B cell (primary cell): ENCODE measurements around the gene GATA5. TPM values are rescaled to one million over a fixed set of nuclear protein-coding genes. Genes with fewer than 3 reads are reported as not detected.

Source experiments
- ATAC-seq: fragments of 200-7000 bp; cut with Tn5 transposase; one replicate; pipeline ENCODE4 v1.10.0; 2021; ENCODE audit warnings: low read depth, mild to moderate bottlenecking, moderate number of reproducible peaks, moderate library complexity
- CTCF ChIA-PET: fragments of 350-600 bp; sonication (Branson Sonifier 250); formaldehyde crosslinking; loops from one replicate; lab custom pipeline; 2021; ENCODE audit warnings: antibody characterized with exemption, inconsistent platforms; lab: Charles Lee
- POLR2A ChIA-PET: fragments of 350-600 bp; sonication (Branson Sonifier 250); formaldehyde crosslinking; loops from one replicate; lab custom pipeline; 2021; ENCODE audit warnings: antibody characterized with exemption; lab: Charles Lee
- DNase-seq: peaks from one replicate; pipeline ENCODE4 v3.0.0; 2013
- H2AFZ ChIP-seq: 2 replicates; pipeline ENCODE4 v1.6.1; 2012; ENCODE audit warnings: mild to moderate bottlenecking, low read depth, low read length; ENCODE audit not compliant: insufficient read depth, poor library complexity, severe bottlenecking
- H3K27ac ChIP-seq, 2 donors: 1 replicate in 1 of 2; 2 replicates in 1 of 2; pipeline ENCODE4 v1.5.1; 2012 to 2013; ENCODE audit warnings: low read length in 2 of 2, mild to moderate bottlenecking in 2 of 2, moderate library complexity in 1 of 2
- H3K27me3 ChIP-seq, 4 experiments: fragments of 200-600 bp in 1 of 4; sonication (generic) in 1 of 4; replicated peaks in 1 of 4; 1 replicate in 2 of 4; 2 replicates in 2 of 4; pipeline versions ENCODE4 v1.6.1 to v1.7.0; 2013 to 2016; ENCODE audit warnings: low read length in 3 of 4, mild to moderate bottlenecking in 2 of 4, mixed read lengths in 1 of 4, moderate library complexity in 1 of 4; ENCODE audit not compliant: insufficient read depth in 4 of 4, control insufficient read depth in 3 of 4; ENCODE audit errors: control extremely low read depth in 1 of 4
- H3K36me3 ChIP-seq, 2 experiments: replicated peaks in 1 of 2; 1 replicate in 1 of 2; 2 replicates in 1 of 2; pipeline versions ENCODE4 v1.6.1 to v1.7.1; 2013; ENCODE audit warnings: low read length in 1 of 2; ENCODE audit not compliant: insufficient read depth in 2 of 2, control insufficient read depth in 1 of 2; ENCODE audit errors: control extremely low read depth in 1 of 2, extremely low read depth in 1 of 2
- H3K4me1 ChIP-seq, 2 donors: fragments of 200-600 bp in 1 of 2; sonication (generic) in 1 of 2; 1 replicate in 1 of 2; 2 replicates in 1 of 2; pipeline versions ENCODE4 v1.5.1 to v1.6.1; 2013 to 2017; ENCODE audit warnings: low read length in 2 of 2; ENCODE audit not compliant: control insufficient read depth in 2 of 2, insufficient read depth in 2 of 2
- H3K4me2 ChIP-seq: replicated peaks from 2 replicates; pipeline ENCODE3; 2012; ENCODE audit warnings: mild to moderate bottlenecking, low read depth, low read length; ENCODE audit not compliant: poor library complexity, severe bottlenecking
- H3K4me3 ChIP-seq, 5 experiments: fragments of 200-600 bp in 1 of 5; sonication (generic) in 1 of 5; 1 replicate in 3 of 5; 2 replicates in 2 of 5; pipeline versions ENCODE4 v1.5.1 to v1.7.0; 2011 to 2016; ENCODE audit warnings: low read length in 4 of 5, mild to moderate bottlenecking in 4 of 5, low read depth in 2 of 5, control low read depth in 1 of 5, moderate library complexity in 1 of 5; ENCODE audit not compliant: insufficient read depth in 1 of 5; ENCODE audit errors: control extremely low read depth in 1 of 5, extremely low read depth in 1 of 5
- H3K79me2 ChIP-seq: fragments of 200-600 bp; sonication (generic); one replicate; pipeline ENCODE4 v1.6.0; 2016; ENCODE audit warnings: low read length; ENCODE audit not compliant: control insufficient read depth, insufficient read depth
- H3K9ac ChIP-seq: fragments of 200-600 bp; sonication (generic); 2 replicates; pipeline ENCODE4 v1.6.1; 2017; ENCODE audit warnings: mild to moderate bottlenecking, low read length, moderate library complexity
- H3K9me3 ChIP-seq, 3 donors: one replicate each; pipeline versions ENCODE4 v1.6.1 to v1.7.1; 2013; ENCODE audit warnings: low read length in 2 of 3; ENCODE audit not compliant: control insufficient read depth in 2 of 3, insufficient read depth in 1 of 3; ENCODE audit errors: control extremely low read depth in 1 of 3
- H4K20me1 ChIP-seq: 2 replicates; pipeline ENCODE4 v1.6.0; 2012; ENCODE audit warnings: mild to moderate bottlenecking, low read length; ENCODE audit not compliant: insufficient read depth, control insufficient read depth, poor library complexity, severe bottlenecking
- H3K27ac Mint-ChIP-seq: one replicate; pipeline ENCODE4 v1.8.0; 2021; ENCODE audit warnings: mixed read lengths
- H3K27me3 Mint-ChIP-seq: one replicate; pipeline ENCODE4 v1.8.0; 2021; ENCODE audit warnings: mixed read lengths
- H3K4me1 Mint-ChIP-seq: one replicate; pipeline ENCODE4 v1.8.0; 2021; ENCODE audit warnings: mixed read lengths
- H3K4me3 Mint-ChIP-seq: one replicate; pipeline ENCODE4 v1.8.0; 2021; ENCODE audit warnings: mixed read lengths
- H3K9me3 Mint-ChIP-seq: one replicate; pipeline ENCODE4 v1.8.0; 2022; ENCODE audit warnings: mixed read lengths; ENCODE audit not compliant: insufficient read depth
- EZH2 ChIP-seq: IDR thresholded peaks from 2 replicates; pipeline ENCODE4 v1.6.1; 2012; ENCODE audit warnings: borderline replicate concordance, low read depth, mild to moderate bottlenecking, moderate library complexity, low read length; ENCODE audit not compliant: insufficient read depth, poor library complexity, severe bottlenecking
- WGBS: methylation state at CpG from one replicate; pipeline ENCODE4 v1.1.5; 2013; ENCODE audit warnings: missing lambda C conversion rate; ENCODE audit not compliant: insufficient coverage; 5-methylcytosine and 5-hydroxymethylcytosine counted together
- intact Hi-C: fragments of 100-400 bp; cut with micrococcal nuclease; formaldehyde crosslinking; loops from one replicate; pipeline ENCODE4 v1.10.0; 2022
- polyA plus RNA-seq: library from polyadenylated mRNA; depleted of rRNA; stranded (reverse); fragments of >200 nt; gene quantifications from 2 replicates; pipeline ENCODE4 v1.2.3, GENCODE V29; 2012
- total RNA-seq, 2 donors: library from RNA; stranded (reverse); fragments of 120-200 nt in 1 of 2; gene quantifications; 1 replicate in 1 of 2; 2 replicates in 1 of 2; pipeline versions ENCODE4 v1.2.3 to v1.2.4, GENCODE V29; 2013 to 2022
- TF ChIP-seq, protein P1 (sequence below): fragments of 200-600 bp; IDR thresholded peaks from one replicate; pipeline ENCODE4 v1.8.0; 2022; ENCODE audit warnings: antibody characterized with exemption, mild to moderate bottlenecking

GATA5 gene
- total and polyA plus RNA-seq, 2 donors (not counting 1 experiment from before 2014, with no cell fraction given), result not detected

DNA sequence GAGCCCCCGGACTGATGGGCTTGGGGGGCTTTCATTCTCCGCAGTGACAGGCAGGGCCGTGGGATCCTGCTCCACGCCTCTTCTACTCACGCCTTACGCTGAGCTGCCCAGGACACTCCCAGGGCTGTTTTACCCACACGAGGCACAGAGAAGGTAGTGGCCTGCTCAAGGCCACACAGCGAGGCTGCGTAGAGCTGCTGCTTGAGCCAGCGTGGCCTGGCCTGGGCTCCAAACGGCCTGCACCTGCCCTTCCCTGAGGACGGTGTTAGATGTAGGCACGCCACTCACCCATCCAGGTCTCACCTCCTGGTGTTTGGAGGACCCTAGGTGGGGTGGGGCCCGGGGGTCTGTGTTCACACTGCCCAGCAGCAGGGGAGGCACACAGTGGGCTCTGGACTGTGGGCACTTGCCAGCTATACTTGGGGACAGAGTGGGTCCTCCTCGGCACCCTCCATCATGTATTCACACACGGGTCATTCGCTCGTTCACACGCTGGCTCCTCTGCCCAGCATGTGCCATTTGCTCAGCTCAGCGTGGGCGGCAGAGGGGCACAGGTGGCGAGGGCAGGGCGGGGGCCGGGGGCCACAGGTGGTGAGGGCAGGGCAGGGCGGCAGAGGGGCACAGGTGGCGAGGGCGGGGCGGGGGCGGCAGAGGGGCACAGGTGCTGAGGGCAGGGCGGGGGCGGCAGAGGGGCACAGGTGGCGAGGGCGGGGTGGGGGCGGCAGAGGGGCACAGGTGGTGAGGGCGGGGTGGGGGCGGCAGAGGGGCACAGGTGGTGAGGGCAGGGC is 30.0 kb downstream of the GATA5 start:
- TF ChIP-seq, protein P1, sequence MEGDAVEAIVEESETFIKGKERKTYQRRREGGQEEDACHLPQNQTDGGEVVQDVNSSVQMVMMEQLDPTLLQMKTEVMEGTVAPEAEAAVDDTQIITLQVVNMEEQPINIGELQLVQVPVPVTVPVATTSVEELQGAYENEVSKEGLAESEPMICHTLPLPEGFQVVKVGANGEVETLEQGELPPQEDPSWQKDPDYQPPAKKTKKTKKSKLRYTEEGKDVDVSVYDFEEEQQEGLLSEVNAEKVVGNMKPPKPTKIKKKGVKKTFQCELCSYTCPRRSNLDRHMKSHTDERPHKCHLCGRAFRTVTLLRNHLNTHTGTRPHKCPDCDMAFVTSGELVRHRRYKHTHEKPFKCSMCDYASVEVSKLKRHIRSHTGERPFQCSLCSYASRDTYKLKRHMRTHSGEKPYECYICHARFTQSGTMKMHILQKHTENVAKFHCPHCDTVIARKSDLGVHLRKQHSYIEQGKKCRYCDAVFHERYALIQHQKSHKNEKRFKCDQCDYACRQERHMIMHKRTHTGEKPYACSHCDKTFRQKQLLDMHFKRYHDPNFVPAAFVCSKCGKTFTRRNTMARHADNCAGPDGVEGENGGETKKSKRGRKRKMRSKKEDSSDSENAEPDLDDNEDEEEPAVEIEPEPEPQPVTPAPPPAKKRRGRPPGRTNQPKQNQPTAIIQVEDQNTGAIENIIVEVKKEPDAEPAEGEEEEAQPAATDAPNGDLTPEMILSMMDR, result no peak
- TF ChIP-seq EZH2, result no peak
- Histone ChIP-seq H3K4me2 (no peak overlapping the region), H4K20me1 (no peaks in the 10 kb centered on the region), H3K9ac (no peak overlapping the region), H3K79me2 (no peaks in the 10 kb centered on the region), H2AFZ (no peak overlapping the region), H3K27ac (no peak overlapping the region), H3K27me3 (peaks cover 0 to 7% (median 0%) of the 10 kb centered on the region in 4 experiments), H3K9me3 (no peaks in the 10 kb centered on the region), H3K36me3 (no peaks in the 10 kb centered on the region), H3K4me1 (no peaks in the 10 kb centered on the region), H3K4me3 (no peak overlapping the region)
- ChIA-PET CTCF (no interaction called here), POLR2A (no interaction called here)
- H3K4me1 Mint-ChIP-seq, result no peaks in the 10 kb centered on the region
- DNase-seq (no peak), ATAC-seq (no peak)
- H3K4me3 Mint-ChIP-seq, result no peak overlapping the region
- no peak overlapping the region for H3K27ac Mint-ChIP-seq
- H3K9me3 Mint-ChIP-seq, result no peaks in the 10 kb centered on the region
- peaks cover 22% of the 10 kb centered on the region for H3K27me3 Mint-ChIP-seq
- 90% methylated on average over 24 of the region's 36 CpGs for WGBS
- intact Hi-C loops, result no loop called here

DNA sequence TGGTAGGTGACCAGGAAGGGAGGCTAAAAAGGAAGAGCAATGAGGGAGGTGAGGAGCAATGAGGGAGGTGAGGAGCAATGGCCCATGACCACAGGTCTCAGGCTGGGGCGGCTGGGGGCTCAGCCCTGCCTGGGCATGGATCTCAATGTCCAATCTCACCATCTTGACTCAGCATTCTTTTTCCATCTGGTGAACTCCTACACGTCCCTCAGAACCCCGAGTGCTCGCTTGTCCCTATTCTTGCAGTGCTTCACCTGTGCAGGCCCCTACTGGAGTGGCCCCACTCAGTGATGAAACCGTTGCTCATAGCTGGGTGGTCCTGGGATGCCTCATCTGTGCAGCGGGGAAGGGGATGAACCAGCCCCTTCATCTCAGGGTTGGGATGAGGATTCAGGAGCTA is 31.5 kb downstream of the GATA5 start:
- Histone ChIP-seq H3K79me2 (no peaks in the 10 kb centered on the region), H3K27ac (no peak overlapping the region), H4K20me1 (no peaks in the 10 kb centered on the region), H3K4me2 (no peak overlapping the region), H3K4me1 (peaks cover 0 to 1% of the 10 kb centered on the region in 2 donors), H3K9ac (no peak overlapping the region), H3K36me3 (no peaks in the 10 kb centered on the region), H3K27me3 (peaks cover 0 to 9% (median 0%) of the 10 kb centered on the region in 4 experiments), H2AFZ (no peak overlapping the region), H3K4me3 (no peak overlapping the region), H3K9me3 (peaks cover 0 to 3% (median 0%) of the 10 kb centered on the region in 3 donors)
- intact Hi-C loops, result no loop called here
- ATAC-seq, result no peak
- ChIA-PET POLR2A (no interaction called here), CTCF (no interaction called here)
- peaks cover 2% of the 10 kb centered on the region for H3K4me1 Mint-ChIP-seq
- DNase-seq, result no peak
- TF ChIP-seq, protein P1, result no peak
- no peak for TF ChIP-seq EZH2
- no peaks in the 10 kb centered on the region for H3K9me3 Mint-ChIP-seq
- H3K27ac Mint-ChIP-seq, result no peak overlapping the region
- H3K27me3 Mint-ChIP-seq, result peaks cover 21% of the 10 kb centered on the region
- whole genome bisulfite sequencing, result 88% methylated on average over 6 of the region's 6 CpGs
- H3K4me3 Mint-ChIP-seq, result no peak overlapping the region
